Measurements from ENCODE around the gene LRRC4B. TPM values are rescaled to one million over a fixed set of nuclear protein-coding genes. Genes with fewer than 3 reads are reported as not detected.

Gene LRRC4B
- total and polyA plus RNA-seq, 9 donors, result 0.12 to 7.9 (median 2.5) TPM

DNA sequence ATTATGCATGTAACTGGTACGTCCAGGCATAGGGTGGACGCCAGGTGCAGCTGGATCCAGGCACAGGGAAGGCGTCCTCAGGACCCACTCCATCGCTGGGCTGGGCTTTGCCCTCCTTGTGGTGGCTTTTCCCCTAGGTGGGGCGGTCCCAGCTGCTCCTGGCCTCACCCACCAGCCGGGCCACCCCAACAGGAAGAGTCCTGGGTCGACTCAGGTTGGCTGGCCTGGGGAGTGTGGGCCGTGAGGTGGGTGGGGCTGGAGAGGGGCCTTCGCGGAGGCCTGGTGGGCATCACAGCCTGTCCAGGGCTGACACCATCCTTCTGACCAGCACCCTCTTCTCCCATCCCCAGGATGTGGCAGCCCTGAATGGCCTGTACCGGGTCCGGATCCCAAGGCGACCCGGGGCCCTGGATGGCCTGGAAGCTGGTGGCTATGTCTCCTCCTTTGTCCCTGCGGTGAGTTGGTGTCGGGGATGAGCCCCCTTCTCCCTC, 88.4 kb downstream of the LRRC4B start:
- Histone ChIP-seq H3K4me3 (no peak overlapping the region), H3K9me3 (no peaks in the 10 kb centered on the region), H3K27me3 (no peaks in the 10 kb centered on the region), H3K27ac (no peak overlapping the region), H3K4me1 (ENCODE audit: insufficient read depth) (peaks cover 15% of the 10 kb centered on the region), H3K36me3 (no peaks in the 10 kb centered on the region)
- no peak for DNase-seq
- TF ChIP-seq POLR2A (IDR thresholded peaks at IDR 0.05), result no peak
- 87 to 92% (median 92%) methylated on average over 12 to 16 of the region's 16 CpGs for WGBS, 3 donors
- intact Hi-C loops (cut with DNase I), result loop anchor here in 1 of 4 donors (5.0 kb wide), 1 partner anchor 103 kb away; the partner anchor contains the start of gene NR1H2

DNA sequence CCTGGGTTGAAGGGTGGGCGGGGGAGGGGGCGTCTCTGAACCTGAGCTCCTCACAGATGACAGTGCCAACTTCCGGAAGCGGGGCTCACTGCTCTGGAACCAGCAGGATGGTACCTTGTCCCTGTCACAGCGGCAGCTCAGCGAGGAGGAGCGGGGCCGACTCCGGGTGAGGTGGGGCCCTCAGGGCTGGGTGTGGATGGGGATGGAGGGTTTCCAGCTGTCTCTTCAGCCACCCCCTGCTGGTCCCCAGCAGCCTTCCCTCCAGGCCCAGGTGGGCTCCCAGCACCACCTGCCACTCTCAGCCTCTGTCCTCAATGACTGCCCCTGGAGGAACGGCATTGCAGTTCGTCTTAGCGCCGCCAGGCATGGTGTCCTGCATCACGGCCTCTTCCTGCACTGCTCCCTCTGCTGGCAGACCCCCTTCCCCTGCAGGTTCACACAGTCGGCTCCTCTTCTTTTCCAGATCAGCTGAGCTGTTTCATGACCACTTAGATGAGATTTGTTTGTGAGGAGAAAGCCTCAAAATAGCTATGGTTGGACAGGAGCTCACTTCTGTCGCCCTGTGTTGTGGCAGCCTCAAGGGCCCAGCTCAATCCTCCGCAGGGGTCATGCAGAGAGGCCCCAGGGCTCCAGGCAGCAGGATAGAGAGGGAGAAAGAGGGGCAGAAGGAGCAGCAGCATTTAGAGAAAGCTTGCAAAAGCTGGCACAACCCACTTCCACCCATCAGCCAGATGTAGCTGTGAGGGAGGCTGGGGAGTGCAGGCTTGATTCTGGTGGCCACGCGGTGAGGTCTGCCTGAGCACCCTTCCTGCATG, 89.1 kb downstream of the LRRC4B start:
- DNase-seq, result no peak
- H3K27ac ChIP-seq, result peak overlapping the region in 1 of 2 donors; percentile 20
- no peaks in the 10 kb centered on the region for H3K9me3 ChIP-seq
- 81 to 87% (median 86%) methylated on average over 19 of the region's 19 CpGs for WGBS, 3 donors
- peaks cover 15% of the 10 kb centered on the region for H3K4me1 ChIP-seq (ENCODE audit: insufficient read depth)
- H3K27me3 ChIP-seq, result no peaks in the 10 kb centered on the region
- H3K4me3 ChIP-seq, result no peak overlapping the region
- no peaks in the 10 kb centered on the region for H3K36me3 ChIP-seq
- TF ChIP-seq, protein P1, sequence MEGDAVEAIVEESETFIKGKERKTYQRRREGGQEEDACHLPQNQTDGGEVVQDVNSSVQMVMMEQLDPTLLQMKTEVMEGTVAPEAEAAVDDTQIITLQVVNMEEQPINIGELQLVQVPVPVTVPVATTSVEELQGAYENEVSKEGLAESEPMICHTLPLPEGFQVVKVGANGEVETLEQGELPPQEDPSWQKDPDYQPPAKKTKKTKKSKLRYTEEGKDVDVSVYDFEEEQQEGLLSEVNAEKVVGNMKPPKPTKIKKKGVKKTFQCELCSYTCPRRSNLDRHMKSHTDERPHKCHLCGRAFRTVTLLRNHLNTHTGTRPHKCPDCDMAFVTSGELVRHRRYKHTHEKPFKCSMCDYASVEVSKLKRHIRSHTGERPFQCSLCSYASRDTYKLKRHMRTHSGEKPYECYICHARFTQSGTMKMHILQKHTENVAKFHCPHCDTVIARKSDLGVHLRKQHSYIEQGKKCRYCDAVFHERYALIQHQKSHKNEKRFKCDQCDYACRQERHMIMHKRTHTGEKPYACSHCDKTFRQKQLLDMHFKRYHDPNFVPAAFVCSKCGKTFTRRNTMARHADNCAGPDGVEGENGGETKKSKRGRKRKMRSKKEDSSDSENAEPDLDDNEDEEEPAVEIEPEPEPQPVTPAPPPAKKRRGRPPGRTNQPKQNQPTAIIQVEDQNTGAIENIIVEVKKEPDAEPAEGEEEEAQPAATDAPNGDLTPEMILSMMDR (IDR thresholded peaks at IDR 0.05), result no peak
- TF ChIP-seq POLR2A (IDR thresholded peaks at IDR 0.05), result no peak
- no peak for TF ChIP-seq EP300 (IDR thresholded peaks at IDR 0.05)
- intact Hi-C loops (cut with DNase I), result loop anchor here in 1 of 4 donors (5.0 kb wide), 1 partner anchor 102 kb away; the partner anchor contains the start of gene NR1H2

DNA sequence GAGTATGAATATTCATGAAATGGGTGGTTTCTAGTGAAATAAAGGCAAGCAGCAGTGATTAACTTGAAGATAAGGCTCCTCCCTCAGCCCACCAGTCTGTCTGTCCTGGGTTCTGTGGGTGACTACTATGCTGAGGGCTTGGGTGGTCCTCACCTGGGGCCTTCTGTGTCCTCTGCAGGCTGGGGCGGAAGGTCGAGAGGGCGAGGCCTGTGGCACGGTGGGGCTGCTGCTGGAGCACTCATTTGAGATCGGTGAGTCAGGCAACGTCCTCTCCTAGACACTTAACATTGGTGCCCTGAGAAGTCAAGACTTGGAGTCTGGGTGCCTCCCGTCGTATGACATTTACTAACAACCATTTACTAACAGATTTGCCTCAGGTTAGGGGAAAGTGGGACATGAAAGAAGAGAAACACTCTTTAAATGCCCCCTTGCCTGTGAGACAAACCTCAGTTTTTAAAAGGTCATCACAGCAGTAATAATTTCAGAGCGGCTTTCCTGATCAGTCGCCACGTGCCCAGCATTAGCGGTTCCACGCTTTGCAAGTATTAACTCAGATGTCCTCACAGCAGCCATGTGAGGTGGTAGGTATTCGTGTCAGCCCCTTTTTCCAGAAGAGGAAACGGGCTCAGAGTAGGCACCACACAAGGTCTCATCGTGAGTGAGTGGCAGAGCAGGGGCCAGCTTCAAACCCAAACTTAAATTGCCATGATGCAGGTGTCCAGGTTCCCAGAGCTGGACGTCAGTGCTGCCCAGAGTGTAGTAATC, 90.3 kb downstream of the LRRC4B start:
- 94 to 96% (median 95%) methylated on average over 17 of the region's 17 CpGs for WGBS, 3 donors
- H3K4me3 ChIP-seq, result no peak overlapping the region
- no peaks in the 10 kb centered on the region for H3K27me3 ChIP-seq

DNA sequence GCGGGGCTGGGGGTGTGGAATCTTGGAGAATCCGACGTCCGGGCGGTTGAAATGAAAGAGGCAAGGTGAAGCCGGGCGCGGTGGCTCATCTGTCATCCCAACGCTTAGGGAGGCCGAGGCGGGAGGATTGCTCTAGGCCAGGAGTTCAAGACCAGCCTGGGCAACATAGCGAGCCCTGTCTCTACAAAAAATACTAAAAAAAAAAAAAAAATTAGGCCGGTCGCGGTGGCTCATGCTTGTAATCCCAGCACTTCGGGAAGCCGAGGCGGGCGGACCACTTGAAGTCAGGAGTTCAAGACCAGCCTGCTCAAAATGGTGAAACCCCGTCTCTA, 91.4 kb downstream of the LRRC4B start:
- intact Hi-C loops (cut with DNase I), result loop anchor here in 1 of 4 donors (5.0 kb wide), 1 partner anchor 100 kb away; the partner anchor contains the start of gene NR1H2
- H3K27ac ChIP-seq, result peak overlapping the region in 1 of 2 donors; percentile 61
- TF ChIP-seq EP300 (IDR thresholded peaks at IDR 0.05) (no peak), POLR2A (IDR thresholded peaks at IDR 0.05) (no peak)
- TF ChIP-seq, protein P1 (IDR thresholded peaks at IDR 0.05), result no peak

More for the DNA sequence above, 90.3 kb downstream of the LRRC4B start:
- TF ChIP-seq, protein P1 (IDR thresholded peaks at IDR 0.05), result no peak
- TF ChIP-seq POLR2A (IDR thresholded peaks at IDR 0.05), result no peak
- TF ChIP-seq EP300 (IDR thresholded peaks at IDR 0.05), result no peak
- Histone ChIP-seq H3K9me3 (no peaks in the 10 kb centered on the region), H3K36me3 (no peaks in the 10 kb centered on the region), H3K4me1 (ENCODE audit: insufficient read depth) (peaks cover 15% of the 10 kb centered on the region), H3K27ac (no peak overlapping the region)
- intact Hi-C loops (cut with DNase I), result loop anchor here in 1 of 4 donors (5.0 kb wide), 1 partner anchor 101 kb away; the partner anchor contains the start of gene NR1H2
- no peak for DNase-seq

More for the DNA sequence above, 91.4 kb downstream of the LRRC4B start:
- Histone ChIP-seq H3K27me3 (no peaks in the 10 kb centered on the region), H3K36me3 (no peaks in the 10 kb centered on the region), H3K9me3 (no peaks in the 10 kb centered on the region), H3K4me3 (peak overlapping the region; percentile 90), H3K4me1 (ENCODE audit: insufficient read depth) (peaks cover 15% of the 10 kb centered on the region)
- no peak for DNase-seq
- 11 to 17% (median 17%) methylated on average over 20 of the region's 20 CpGs for WGBS, 3 donors
